ACC112 (cell line): Measurements from ENCODE around the gene PTPRCAP.

Experiments used
- H2AFZ ChIP-seq: fragments of 200-600 bp; sonication (generic); one replicate; pipeline ENCODE4 v1.6.0; 2017; ENCODE audit warnings: antibody characterized with exemption, low read length; ENCODE audit not compliant: unreplicated experiment
- H3K27ac ChIP-seq: fragments of 200-600 bp; sonication (generic); 2 replicates; pipeline ENCODE4 v1.5.1; 2014; ENCODE audit warnings: low read depth, mild to moderate bottlenecking, antibody characterized with exemption, low read length, moderate library complexity
- H3K27me3 ChIP-seq: fragments of 200-600 bp; sonication (generic); 2 replicates; pipeline ENCODE4 v1.6.1; 2014; ENCODE audit warnings: mild to moderate bottlenecking, antibody characterized with exemption, low read length, moderate library complexity, mixed read lengths; ENCODE audit not compliant: insufficient read depth
- H3K36me3 ChIP-seq: fragments of 200-600 bp; sonication (generic); 2 replicates; pipeline ENCODE4 v1.6.1; 2016; ENCODE audit warnings: mild to moderate bottlenecking, antibody characterized with exemption, low read length, moderate library complexity, mixed read lengths; ENCODE audit not compliant: insufficient read depth
- H3K4me1 ChIP-seq: fragments of 200-600 bp; sonication (generic); one replicate; pipeline ENCODE4 v1.6.1; 2016; ENCODE audit warnings: low read length, mixed read lengths; ENCODE audit not compliant: insufficient read depth, unreplicated experiment, control insufficient read depth
- H3K4me3 ChIP-seq: fragments of 200-600 bp; sonication (generic); 2 replicates; pipeline ENCODE4 v1.5.1; 2014; ENCODE audit warnings: mild to moderate bottlenecking, low read depth, low read length
- H3K79me2 ChIP-seq: fragments of 200-600 bp; sonication (generic); one replicate; pipeline ENCODE4 v1.6.0; 2016; ENCODE audit warnings: low read length; ENCODE audit not compliant: control insufficient read depth, unreplicated experiment, insufficient read depth

The PTPRCAP gene

DNA sequence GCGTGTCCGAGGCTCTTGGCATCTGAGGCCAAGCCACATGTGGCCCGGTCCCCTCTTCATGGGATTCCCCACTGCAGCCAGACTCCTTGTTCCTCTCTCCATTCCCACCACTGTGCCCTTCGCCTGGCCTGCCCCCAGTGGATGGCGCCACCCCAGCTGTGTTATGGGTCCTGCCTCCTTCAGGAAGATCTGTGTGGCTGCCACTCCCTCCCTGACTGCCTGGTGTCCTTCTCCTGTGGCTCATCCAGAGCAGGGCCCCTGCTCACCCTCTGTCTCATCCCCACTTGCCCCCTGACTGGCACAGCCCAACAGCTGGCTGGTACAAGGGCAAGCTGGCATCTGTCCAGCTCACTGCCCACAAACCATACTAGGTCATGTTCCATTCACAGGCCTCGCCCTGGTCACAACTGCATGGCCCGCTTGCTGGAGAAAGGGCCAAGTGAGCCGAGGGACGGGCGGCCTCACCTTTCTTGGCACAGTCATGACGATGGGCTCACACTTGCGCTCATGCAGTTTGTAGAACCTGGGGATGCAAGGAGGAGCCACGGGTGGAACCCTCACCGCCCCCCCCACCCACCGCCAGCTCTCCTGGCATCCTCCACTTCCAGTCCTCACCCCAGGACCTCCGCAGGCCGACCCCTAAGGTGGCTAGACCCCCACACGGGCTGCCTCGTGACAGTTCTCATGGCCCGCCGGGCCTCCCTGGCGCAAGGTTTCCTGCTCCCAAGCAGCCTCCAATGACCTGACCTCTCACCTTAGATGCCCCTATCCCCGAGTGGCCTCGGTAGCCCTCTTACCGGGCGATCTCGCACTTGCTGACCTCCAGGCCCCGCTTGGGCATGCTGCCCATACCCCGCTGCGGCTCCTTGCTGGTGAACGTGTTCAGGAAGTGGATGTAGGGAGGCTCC is 2.1 kb upstream of the PTPRCAP start:
- peaks cover 7% of the 10 kb centered on the region for H3K4me1 ChIP-seq
- no peak overlapping the region for H3K27ac ChIP-seq
- no peak overlapping the region for H2AFZ ChIP-seq
- H3K36me3 ChIP-seq: no peaks in the 10 kb centered on the region
- H3K4me3 ChIP-seq: no peak overlapping the region
- H3K79me2 ChIP-seq: peaks cover 6% of the 10 kb centered on the region
- H3K27me3 ChIP-seq: no peaks in the 10 kb centered on the region

DNA sequence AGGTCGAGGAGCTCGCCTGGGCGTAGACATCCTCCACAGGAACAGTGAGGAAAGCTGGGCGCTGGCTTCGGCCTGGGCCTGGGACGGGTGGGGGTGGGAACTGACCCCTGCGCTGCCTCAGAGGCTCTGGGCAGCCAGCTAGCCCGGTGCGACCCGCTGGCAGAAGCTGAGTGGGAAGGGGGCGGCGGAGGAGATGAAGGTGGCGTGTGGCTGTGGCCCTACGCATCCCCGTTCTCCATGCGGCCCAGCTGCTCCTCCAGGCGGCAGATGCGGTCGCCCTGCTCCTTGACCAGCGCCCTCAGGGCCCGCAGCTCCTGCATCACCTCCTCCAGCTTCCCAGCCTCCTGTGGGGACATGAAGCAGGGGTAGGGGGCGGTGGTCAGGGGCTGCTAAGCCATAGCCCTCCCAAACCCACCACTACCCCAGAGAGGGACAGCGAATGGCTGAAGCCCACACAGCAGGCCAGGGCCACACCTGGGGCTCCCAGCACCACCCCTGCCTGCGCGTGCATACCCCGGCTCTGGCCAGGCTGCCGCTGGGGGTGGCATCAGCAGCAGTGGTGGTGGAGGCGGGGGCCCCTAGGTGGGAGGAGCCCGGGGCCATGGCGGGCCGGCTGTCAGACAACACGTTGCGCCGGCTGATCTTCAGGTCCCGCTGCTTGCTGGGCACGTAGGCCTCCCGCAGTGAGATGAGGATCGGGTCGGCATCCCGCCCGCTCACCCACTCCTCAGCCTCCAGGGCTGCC is 848 bp upstream of the PTPRCAP start:
- no peaks in the 10 kb centered on the region for H3K36me3 ChIP-seq
- H2AFZ ChIP-seq: no peak overlapping the region
- peaks cover 6% of the 10 kb centered on the region for H3K79me2 ChIP-seq
- no peaks in the 10 kb centered on the region for H3K27me3 ChIP-seq
- H3K27ac ChIP-seq: no peak overlapping the region
- peaks cover 7% of the 10 kb centered on the region for H3K4me1 ChIP-seq
- H3K4me3 ChIP-seq: no peak overlapping the region

DNA sequence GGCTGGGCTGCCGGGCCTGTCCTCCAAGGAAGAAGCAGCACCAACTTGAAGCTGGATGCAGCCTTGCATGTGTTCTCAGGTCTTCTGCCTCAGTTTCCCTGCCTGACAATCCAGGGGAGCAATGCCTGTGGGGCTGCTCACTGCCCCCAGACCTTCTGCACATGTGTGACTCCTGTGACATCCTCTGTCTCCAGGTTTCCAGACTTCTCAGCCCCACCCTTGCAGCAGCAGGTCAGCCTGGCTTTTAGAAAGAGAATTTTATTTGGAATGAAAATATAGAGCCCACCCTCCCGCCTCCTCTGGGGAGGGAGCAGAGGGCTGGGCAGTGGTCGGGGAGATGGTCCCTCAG is 301 bp upstream of the PTPRCAP start:
- Histone ChIP-seq H3K4me1 (peaks cover 7% of the 10 kb centered on the region), H3K4me3 (no peak overlapping the region), H3K27ac (no peak overlapping the region), H2AFZ (no peak overlapping the region), H3K36me3 (no peaks in the 10 kb centered on the region), H3K27me3 (no peaks in the 10 kb centered on the region), H3K79me2 (peaks cover 3% of the 10 kb centered on the region)

DNA sequence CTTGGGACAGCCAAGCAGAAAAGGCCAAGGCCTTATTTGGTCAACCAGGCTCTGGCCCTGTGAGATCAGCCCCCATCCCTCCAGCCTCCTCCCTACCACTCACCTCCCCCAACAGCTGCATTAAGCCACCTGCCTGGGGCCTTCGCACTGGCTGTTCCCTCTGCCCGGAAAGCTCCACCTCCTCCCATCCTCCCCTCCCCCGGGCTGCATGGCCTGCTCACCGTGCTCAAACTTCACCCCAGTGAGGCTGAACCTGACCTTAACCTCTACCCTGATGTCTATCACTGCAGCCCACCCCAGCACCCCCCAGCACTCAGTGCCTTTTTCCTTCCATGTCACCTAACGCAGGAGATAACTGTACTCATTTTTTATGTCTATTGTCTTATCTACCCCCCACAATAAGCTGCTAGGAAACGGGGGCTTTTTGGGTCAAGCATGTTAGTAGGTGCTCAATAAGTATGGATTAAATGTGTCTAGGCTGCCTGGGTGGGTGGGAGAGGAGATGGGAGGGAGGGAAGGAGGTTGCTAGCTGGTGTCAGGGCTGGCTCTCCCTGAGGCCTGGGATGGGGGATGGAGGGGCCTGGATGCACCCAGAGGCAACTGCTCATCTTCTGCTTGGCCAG is 912 bp downstream of the PTPRCAP start:
- H3K27ac ChIP-seq: no peak overlapping the region
- H3K4me1 ChIP-seq: no peaks in the 10 kb centered on the region
- H3K36me3 ChIP-seq: no peaks in the 10 kb centered on the region
- H2AFZ ChIP-seq: no peak overlapping the region
- H3K27me3 ChIP-seq: no peaks in the 10 kb centered on the region
- H3K4me3 ChIP-seq: no peak overlapping the region
- H3K79me2 ChIP-seq: no peaks in the 10 kb centered on the region

GRCh38 chr11:67435727-67436458 is 1.6 kb downstream of the PTPRCAP start:
- H3K79me2 ChIP-seq: no peaks in the 10 kb centered on the region
- no peak overlapping the region for H3K4me3 ChIP-seq
- no peaks in the 10 kb centered on the region for H3K36me3 ChIP-seq
- H3K27me3 ChIP-seq: no peaks in the 10 kb centered on the region
- no peak overlapping the region for H2AFZ ChIP-seq
- no peaks in the 10 kb centered on the region for H3K4me1 ChIP-seq
- H3K27ac ChIP-seq: no peak overlapping the region

GRCh38 chr11:67435031-67435726 is 2.3 kb downstream of the PTPRCAP start:
- no peak overlapping the region for H2AFZ ChIP-seq
- H3K27me3 ChIP-seq: no peaks in the 10 kb centered on the region
- H3K36me3 ChIP-seq: no peaks in the 10 kb centered on the region
- no peaks in the 10 kb centered on the region for H3K4me1 ChIP-seq
- H3K79me2 ChIP-seq: peaks cover under 1% of the 10 kb centered on the region
- H3K27ac ChIP-seq: no peak overlapping the region
- no peak overlapping the region for H3K4me3 ChIP-seq

DNA sequence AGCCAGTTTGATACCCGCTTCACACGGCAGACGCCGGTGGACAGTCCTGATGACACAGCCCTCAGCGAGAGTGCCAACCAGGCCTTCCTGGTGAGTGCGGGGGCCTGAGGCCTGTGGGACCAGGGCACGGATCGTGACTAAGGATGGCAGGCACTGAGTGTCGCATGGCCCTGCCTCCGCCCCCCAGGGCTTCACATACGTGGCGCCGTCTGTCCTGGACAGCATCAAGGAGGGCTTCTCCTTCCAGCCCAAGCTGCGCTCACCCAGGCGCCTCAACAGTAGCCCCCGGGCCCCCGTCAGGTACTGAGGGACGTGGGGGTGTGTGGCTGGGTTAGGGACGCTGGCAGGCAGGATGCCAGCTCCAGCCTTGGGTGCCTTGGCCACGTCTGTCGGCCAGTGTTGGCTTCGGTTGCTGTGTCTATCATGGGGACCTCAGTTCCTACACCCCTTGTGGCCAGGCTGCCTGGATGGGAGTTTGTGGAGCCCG is 3.0 kb downstream of the PTPRCAP start:
- Histone ChIP-seq H3K4me1 (peaks cover 3% of the 10 kb centered on the region), H3K27me3 (no peaks in the 10 kb centered on the region), H3K36me3 (no peaks in the 10 kb centered on the region), H2AFZ (no peak overlapping the region), H3K4me3 (no peak overlapping the region), H3K27ac (no peak overlapping the region), H3K79me2 (peaks cover 5% of the 10 kb centered on the region)

- Histone ChIP-seq H3K79me2 (peaks cover 12% of the 10 kb centered on the region), H2AFZ (no peak overlapping the region), H3K27ac (no peak overlapping the region), H3K36me3 (no peaks in the 10 kb centered on the region), H3K4me1 (peaks cover 8% of the 10 kb centered on the region), H3K4me3 (no peak overlapping the region), H3K27me3 (no peaks in the 10 kb centered on the region)
Measured at GRCh38 chr11:67433536-67434394, 3.7 kb downstream of the PTPRCAP start.

GRCh38 chr11:67432655-67433349 is 4.7 kb downstream of the PTPRCAP start:
- no peak overlapping the region for H3K4me3 ChIP-seq
- H3K27ac ChIP-seq: no peak overlapping the region
- H3K36me3 ChIP-seq: no peaks in the 10 kb centered on the region
- no peaks in the 10 kb centered on the region for H3K27me3 ChIP-seq
- peaks cover 16% of the 10 kb centered on the region for H3K79me2 ChIP-seq
- H3K4me1 ChIP-seq: peaks cover 8% of the 10 kb centered on the region
- no peak overlapping the region for H2AFZ ChIP-seq
